Measurements from ENCODE around the gene IFT52.

The IFT52 gene

GRCh38 chr20:43676368-43676767 lies 85.6 kb downstream of the IFT52 start:
- no peak for TF ChIP-seq CTCF (conservative IDR thresholded peaks at IDR 0.05; ENCODE audit: low read depth, low read length)
- DNase-seq (ENCODE audit: low read depth) = no peak
- H3K4me3 ChIP-seq (ENCODE audit: low read depth, low read length) = no peak overlapping the region

- H3K4me3 ChIP-seq (ENCODE audit: low read depth, low read length) = no peak overlapping the region
- DNase-seq (ENCODE audit: low read depth) = no peak
- no peak for TF ChIP-seq CTCF (conservative IDR thresholded peaks at IDR 0.05; ENCODE audit: low read depth, low read length)
Measured at GRCh38 chr20:43680981-43681380, 90.2 kb downstream of the IFT52 start.

DNA sequence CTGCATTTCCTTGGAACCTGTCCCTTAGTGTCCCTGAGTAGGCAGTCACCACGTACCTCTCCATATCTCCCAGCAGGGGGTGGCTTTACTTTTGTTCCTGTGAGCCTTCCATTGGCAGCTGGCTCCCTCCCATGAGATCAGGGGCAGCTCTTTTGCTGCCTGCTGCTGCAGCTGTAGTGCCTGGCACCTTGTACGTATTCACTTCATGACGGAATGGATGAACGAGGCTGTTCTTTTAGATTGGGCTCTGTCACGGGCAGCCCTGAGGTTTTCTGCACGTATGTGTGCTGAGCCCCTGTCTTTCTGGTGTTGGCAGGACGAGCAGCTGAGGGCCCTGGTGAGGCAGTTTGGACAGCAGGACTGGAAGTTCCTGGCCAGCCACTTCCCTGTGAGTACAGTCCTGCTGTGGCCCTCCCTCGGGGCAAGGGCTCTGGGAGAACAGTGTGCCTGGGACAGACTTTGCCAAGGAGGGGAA lies 90.8 kb downstream of the IFT52 start:
- DNase-seq (ENCODE audit: low read depth) = no peak
- no peak overlapping the region for H3K4me3 ChIP-seq (ENCODE audit: low read depth, low read length)
- no peak for TF ChIP-seq CTCF (conservative IDR thresholded peaks at IDR 0.05; ENCODE audit: low read depth, low read length)

DNA sequence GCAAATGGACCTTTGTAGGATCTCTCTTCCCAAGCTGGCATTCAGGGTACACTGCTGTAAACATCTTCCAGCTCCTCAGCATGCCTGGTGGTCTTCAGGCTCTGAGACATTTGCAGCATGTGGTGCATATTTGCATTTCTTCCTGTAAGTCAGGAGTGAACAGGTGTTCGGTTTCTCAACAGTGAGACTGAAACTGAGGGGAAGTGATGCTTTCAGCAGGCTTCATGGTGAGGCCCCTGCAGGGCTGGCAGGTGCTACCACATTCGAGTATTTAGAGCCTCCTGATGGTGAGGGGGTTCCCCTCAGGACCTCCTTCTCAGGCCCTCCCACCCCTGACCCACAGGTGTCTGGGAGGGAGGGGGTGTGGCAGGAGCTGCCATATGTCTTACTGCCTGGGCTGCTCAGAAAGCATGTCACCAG lies 91.3 kb downstream of the IFT52 start:
- DNase-seq (ENCODE audit: low read depth) = no peak
- TF ChIP-seq CTCF (conservative IDR thresholded peaks at IDR 0.05; ENCODE audit: low read depth, low read length) = no peak
- H3K4me3 ChIP-seq (ENCODE audit: low read depth, low read length) = no peak overlapping the region

GRCh38 chr20:43682446-43682845 lies 91.7 kb downstream of the IFT52 start:
- H3K4me3 ChIP-seq (ENCODE audit: low read depth, low read length) = no peak overlapping the region
- DNase-seq (ENCODE audit: low read depth) = no peak
- TF ChIP-seq CTCF (conservative IDR thresholded peaks at IDR 0.05; ENCODE audit: low read depth, low read length) = no peak

DNA sequence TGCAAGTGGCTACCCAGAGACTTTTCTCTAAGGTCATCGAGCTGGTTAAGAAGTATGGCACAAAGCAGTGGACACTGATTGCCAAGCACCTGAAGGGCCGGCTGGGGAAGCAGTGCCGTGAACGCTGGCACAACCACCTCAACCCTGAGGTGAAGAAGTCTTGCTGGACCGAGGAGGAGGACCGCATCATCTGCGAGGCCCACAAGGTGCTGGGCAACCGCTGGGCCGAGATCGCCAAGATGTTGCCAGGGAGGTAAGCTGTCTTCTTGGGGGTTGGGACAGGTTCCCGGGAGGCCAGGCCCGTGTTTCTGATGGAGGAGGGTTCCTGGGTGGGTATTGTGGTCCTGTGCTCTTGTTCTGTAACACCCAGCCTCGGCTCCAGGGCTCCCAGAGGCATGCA lies 96.1 kb downstream of the IFT52 start:
- no peak overlapping the region for H3K4me3 ChIP-seq (ENCODE audit: low read depth, low read length)
- TF ChIP-seq CTCF (conservative IDR thresholded peaks at IDR 0.05; ENCODE audit: low read depth, low read length) = no peak
- no peak for DNase-seq (ENCODE audit: low read depth)

GRCh38 chr20:43689165-43689564 lies 98.4 kb downstream of the IFT52 start:
- DNase-seq (ENCODE audit: low read depth) = no peak
- no peak overlapping the region for H3K4me3 ChIP-seq (ENCODE audit: low read depth, low read length)
- no peak for TF ChIP-seq CTCF (conservative IDR thresholded peaks at IDR 0.05; ENCODE audit: low read depth, low read length)

All from choroid plexus epithelial cell (primary cell).